UCSD-AML1 (cell line): ENCODE results near the gene DYSF.

Experiments
- DNase-seq: peaks from one replicate; lab custom pipeline; 2025; ENCODE audit not compliant: unreplicated experiment; lab: John Stamatoyannopoulos, UW

The DYSF gene

DNA sequence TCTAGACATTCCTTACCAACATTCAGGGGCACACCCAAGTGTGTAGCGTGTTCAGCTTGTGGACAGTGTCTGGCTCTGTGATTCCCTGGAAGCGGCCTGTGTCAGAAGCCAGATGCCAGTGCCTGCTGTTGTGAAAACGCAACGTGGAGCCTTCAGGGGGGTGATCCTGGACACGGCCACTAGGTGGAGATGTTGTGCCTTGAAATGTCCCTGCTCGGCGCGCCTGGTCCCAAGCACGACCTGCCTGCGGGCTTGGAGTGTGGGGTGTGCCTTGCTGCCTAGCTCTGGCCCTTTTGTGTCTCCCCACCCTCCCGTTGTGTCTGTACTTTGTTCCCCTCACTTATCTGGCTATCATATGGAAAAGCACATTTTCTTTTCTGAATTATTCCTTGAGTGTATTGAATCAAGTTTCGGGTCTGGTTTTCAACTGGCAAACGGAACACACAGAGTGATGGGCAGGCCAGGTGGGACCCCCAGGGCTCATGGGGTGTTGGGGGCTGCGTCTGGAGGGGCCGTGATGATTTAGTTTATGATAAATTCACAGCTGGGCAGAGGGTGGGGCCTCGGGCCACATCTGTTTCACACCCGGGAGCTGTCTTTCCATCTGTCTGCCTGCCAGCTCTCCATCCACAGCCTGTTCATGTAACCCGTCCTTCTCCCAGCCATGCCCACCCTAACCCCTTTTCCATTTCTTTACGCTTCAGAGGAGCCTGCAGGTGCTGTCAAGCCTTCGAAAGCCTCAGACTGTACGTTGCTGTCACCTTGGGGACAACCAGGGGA lies 95.5 kb downstream of the DYSF start:
- DNase-seq: peak; percentile 70

DNA sequence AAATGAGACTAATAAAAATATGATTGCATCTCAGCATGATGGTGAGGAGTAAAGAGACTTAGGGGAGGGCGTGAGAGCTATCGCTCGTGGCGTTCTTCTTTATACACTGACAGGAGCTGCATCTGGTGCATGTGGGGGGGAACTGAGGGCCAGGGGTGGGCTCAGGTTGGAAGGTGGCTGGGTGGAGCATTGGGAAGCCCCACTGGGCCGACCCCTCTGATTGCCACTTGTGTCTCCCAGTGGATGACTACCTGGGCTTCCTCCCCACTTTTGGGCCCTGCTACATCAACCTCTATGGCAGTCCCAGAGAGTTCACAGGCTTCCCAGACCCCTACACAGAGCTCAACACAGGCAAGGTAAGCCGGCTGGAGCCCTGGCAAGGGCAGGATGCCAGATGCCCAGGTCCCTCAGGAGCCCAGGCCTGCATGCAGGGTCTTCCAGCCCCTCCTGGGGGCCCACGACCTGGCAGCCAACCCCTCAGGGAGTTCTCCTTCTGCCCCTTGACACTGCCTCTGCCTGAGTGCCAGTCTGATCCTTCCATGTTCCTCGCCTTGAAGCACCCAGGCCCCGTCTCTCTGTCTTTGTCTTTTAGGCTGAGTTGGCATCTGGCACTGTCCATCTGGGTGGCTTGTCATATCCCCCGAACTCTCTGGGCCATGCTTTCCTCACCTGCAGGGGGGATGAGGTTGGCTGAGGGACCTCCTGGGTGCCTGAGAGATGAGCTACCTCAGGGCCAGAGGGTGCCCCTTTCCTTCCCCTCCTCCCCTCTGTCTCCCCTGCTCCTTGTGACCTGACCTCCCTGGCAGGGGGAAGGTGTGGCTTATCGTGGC lies 97.7 kb downstream of the DYSF start:
- no peak for DNase-seq

- no peak for DNase-seq
Measured at GRCh38 chr2:71551631-71551915, 98.2 kb downstream of the DYSF start.

GRCh38 chr2:71552356-71552755 lies 99.0 kb downstream of the DYSF start:
- no peak for DNase-seq

GRCh38 chr2:71552861-71553301 lies 99.5 kb downstream of the DYSF start:
- DNase-seq: no peak

- no peak for DNase-seq
Measured at GRCh38 chr2:71554028-71554705, 100.8 kb downstream of the DYSF start.

GRCh38 chr2:71554706-71555056 lies 101.3 kb downstream of the DYSF start:
- DNase-seq: no peak

GRCh38 chr2:71555798-71556454 lies 102.6 kb downstream of the DYSF start:
- DNase-seq: no peak

DNA sequence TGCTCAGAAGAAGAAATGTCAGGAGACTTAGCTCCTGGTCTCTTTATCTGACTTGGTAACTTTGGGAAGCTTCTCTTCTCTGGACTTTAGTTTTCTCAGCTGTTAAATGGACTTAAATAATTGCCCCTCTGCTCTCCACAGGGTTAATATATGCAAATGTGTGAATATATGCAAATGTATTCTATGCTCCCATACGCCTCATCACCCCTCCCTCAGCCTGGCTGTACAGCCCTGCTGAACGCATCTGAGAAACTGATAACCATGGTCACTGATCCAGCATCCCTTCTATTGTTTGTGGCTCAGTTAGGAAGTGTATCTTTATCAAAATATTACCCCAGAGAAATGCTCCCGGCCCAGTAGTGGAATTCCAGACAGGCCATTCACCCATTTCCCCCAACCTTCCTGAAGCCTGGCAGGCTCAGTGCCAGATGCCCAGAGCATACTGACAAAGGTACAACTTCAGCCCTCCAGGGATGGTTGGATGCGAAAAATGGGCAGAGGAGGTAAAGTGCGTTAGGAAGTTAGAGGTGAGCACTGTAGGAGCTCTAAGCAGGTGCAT lies 103.4 kb downstream of the DYSF start:
- DNase-seq: no peak

DNA sequence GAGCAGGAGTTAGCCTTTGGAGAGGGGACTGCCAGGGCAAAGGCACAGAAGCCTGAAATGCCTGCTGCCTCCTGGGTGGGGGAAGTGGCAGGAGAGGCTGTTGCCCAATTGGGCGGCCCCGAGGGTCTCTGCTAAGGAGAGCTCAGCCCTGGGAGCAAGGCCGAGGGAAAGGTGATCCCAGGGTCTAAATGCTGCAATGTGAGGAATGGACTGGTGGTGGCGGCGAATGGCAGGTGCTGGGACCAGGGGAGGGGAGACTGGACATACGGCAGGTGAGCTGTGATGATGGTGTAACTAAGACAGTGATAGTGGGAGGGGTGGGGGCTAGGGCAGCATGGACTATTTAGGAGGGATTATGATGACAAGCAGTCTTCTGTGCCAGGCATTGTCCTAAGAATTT lies 104.0 kb downstream of the DYSF start:
- DNase-seq: no peak

GRCh38 chr2:71558300-71559051 lies 105.1 kb downstream of the DYSF start:
- no peak for DNase-seq

DNA sequence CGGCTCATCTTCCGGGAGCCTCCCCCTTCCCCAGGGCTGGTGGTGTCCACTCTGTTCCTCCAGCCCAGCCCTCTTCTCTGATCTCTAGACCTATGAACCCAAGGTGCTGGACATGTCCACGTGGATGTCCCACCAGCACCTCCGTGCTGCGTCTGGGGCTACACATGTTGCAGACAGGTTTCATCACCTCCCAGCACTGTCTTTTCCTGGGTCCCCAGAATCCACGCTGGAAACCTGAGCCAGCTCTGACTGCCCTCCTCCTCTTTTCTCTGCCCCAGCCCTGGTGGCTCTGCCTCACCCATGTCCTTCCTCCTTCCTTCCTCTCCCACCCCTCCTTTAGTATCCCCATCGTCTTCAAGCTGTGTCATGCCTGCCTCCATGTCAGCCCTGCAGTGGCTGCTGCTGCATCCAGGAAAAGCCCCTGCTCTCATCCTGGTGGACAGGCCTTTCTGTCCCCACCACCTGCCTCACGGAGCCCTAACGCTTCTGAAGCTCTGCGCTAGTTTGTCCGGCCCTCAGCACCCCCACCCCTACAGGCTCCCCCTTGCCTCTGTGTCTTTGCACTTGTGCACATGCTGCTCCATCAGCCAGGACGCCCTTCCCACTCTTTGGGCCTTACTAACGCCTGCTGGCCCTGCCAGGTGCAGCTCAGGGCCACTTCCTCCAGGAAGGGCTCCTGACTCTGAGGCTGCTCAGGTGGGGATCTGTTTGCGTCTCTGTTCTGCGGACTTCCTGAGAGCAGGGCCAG lies 105.9 kb downstream of the DYSF start:
- no peak for DNase-seq

DNA sequence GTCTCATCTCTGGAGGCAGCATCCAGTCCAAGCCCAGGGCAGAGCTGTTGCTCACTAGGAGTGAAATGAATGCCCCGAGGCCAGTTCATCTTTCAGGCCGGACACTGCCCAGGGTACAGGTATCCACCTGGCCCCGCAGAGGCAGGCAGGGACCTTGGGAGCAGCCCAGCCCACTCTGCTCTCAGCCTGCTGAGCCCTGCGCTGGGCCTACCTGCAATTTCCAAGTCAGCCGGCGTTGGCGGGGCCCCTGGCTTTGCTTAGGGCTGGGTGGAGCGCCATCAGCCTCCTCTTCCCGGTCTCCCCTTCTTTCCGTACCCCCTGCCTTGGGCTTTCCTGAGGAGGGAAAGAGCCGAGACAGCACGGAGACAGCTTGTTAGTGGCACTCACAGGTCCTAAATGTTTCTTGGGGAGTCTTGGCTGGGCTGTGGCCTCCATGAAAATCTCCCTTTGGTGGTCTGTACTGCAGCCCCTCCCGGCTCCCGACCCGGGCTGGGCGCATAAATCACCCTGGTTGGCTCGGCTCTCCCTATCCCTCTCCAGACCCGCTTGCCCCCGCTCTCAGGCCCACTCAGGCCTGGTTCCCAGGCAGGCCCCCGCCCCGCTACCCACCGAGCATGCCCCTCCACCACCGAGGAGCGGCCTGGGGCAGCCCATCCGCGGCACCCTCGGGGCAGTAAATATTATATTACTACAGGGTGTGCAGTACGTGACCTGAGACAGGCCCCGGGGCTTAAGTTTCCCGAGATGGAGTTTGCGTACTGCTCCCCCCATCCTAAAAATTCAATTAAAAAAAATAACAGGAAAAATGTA lies 106.7 kb downstream of the DYSF start:
- DNase-seq: no peak

DNA sequence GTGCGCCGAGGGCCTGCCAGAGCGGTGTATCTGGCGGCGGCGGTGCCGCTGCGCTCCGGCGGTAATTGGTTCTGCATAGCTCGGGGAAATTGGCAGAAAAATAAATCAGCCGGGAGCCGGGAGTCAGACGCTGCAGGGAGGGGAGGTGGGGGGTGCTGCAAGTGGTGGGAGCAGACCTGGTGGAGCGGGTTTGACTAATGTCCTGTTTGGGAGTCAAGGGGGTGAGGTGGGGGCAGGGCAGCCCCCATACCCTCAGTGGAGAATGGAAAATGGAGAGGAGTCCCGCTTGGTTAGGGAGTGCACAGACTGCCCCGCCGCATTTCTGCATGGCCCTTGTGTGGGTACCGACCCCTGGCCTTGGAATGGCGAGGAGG lies 107.3 kb downstream of the DYSF start:
- no peak for DNase-seq

- no peak for DNase-seq
Measured at GRCh38 chr2:71561441-71562267, 108.3 kb downstream of the DYSF start.

DNA sequence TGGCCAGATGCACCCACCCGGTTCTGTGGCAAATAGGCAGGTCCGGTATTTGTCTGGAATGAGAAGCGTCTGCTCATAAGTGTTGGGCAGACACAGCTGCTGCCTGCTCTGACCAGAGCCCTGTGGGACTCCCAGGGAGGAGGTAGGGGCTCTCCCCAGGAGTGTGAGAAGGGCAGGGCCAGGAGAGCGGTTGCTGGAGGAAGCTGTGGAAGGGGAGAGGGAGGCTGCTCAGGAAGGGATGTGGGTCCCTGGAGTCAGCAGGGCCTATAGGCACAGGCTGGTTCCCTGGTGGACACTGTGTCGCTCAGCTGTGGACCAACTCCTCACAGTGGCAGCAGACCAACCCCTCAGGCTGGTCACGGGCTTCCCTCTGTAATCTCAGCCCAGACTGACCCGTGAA lies 109.2 kb downstream of the DYSF start:
- DNase-seq: no peak

DNA sequence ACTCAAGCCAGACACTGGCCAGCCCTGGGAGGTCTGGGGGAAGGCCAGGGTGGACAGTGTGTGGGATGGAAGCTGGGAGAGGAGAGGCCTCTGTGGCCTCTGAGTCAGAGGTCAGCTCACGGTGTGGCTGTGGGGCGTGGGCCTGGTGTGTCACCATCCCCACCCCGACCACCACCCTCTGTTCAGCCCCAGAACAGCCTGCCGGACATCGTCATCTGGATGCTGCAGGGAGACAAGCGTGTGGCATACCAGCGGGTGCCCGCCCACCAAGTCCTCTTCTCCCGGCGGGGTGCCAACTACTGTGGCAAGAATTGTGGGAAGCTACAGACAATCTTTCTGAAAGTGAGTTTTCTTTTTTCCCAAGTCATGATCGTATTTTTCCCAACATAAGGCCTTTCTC lies 110.5 kb downstream of the DYSF start:
- no peak for DNase-seq

GRCh38 chr2:71564361-71564760 lies 111.0 kb downstream of the DYSF start:
- no peak for DNase-seq
